Caki2 (cell line): ENCODE data around the gene TCN1. TPM values are rescaled to one million over a fixed set of nuclear protein-coding genes. Genes with fewer than 3 reads are reported as not detected.
A peak's percentile ranks its signal among the peaks of the same experiment; 100 is the strongest.
"Not testable (repeated sequence)": the region's sequence is repeated elsewhere in the genome, so short reads cannot be mapped to it uniquely, and the experiment has no call there.

ENCODE experiments used
- DNase-seq: peaks from one replicate; pipeline ENCODE4 v3.0.0-alpha.2; 2015; ENCODE audit warnings: low read depth
- in situ Hi-C: cut with HindIII; loops from 2 replicates; pipeline ENCODE4 v1.10.0; 2016; ENCODE audit warnings: low sequenced_read_pairs, low pct_unique_long_range_greater_than_20kb, mixed read lengths
- total RNA-seq: library from RNA; depleted of rRNA; stranded (reverse); fragments of >200 nt; shearing (Covaris generic); gene quantifications from 2 replicates; pipeline ENCODE4 v1.2.3, GENCODE V29; 2014; ENCODE audit warnings: low replicate concordance; rRNA removed

TCN1 gene, protein sequence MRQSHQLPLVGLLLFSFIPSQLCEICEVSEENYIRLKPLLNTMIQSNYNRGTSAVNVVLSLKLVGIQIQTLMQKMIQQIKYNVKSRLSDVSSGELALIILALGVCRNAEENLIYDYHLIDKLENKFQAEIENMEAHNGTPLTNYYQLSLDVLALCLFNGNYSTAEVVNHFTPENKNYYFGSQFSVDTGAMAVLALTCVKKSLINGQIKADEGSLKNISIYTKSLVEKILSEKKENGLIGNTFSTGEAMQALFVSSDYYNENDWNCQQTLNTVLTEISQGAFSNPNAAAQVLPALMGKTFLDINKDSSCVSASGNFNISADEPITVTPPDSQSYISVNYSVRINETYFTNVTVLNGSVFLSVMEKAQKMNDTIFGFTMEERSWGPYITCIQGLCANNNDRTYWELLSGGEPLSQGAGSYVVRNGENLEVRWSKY
- 3.1 and 10.6 TPM in 2 replicates for total RNA-seq

DNA sequence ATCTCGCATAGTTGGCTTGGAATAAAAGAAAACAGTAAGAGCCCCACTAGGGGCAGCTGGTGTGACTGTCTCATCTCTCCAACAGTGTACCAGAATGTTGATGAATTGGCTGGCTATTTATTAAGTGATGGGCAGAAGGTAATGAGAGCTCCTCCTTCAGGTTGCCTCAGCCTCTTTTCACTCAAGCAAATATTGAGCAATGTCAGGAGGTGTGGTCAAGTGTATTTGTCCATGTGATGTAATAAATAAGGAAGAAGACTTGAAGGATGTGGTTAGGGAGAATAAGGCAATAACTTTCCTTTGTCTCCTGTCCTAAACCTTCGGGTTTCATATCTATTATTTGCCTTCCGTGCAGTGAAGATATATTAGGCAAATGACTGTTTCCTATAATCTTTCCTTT is at the start of gene TCN1:
Gene TCN1, minus strand, starts transcription at position 91 of the 400 bp plus-strand sequence. Its CDS starts 17 bp downstream, at position 74.
- in situ Hi-C loops: no loop called here
- peak; percentile 49 for DNase-seq

DNA sequence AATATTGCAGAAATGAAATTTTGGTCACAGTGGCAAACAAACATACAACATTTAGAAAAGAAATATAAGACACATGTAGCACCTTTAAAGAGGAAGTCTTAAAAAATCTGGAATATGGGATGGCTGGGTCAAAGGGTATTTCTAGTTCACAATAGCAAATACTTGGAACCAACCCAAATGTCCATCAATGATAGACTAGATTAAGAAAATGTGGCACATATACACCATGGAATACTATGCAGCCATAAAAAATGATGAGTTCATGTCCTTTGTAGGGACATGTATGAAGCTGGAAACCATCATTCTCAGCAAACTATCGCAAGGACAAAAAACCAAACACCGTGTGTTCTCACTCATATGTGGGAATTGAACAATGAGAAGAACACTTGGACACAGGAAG is 37.3 kb upstream of the TCN1 start:
- DNase-seq, in situ Hi-C loops: not testable (repeated sequence)

DNA sequence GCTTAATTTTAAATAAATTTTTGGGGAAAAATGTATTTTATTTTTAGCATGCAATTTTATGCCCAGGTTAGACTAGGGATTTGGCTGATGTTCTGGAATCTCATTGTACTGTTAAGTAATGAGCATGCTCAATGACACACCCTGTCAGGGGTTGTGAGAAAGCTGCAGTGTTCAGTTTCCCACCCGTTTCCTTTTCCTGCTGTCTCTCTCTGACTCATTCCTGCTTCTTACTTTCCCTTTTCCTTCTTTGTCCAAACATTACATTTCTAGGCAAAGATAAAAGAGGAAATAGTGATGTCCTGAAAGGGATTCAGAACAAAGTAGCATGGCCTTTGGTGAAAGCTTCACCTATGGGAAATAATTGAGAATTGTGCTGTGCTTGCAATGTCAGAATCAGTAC is 35.0 kb upstream of the TCN1 start:
- in situ Hi-C loops: no loop called here
- DNase-seq: peak; percentile 15

DNA sequence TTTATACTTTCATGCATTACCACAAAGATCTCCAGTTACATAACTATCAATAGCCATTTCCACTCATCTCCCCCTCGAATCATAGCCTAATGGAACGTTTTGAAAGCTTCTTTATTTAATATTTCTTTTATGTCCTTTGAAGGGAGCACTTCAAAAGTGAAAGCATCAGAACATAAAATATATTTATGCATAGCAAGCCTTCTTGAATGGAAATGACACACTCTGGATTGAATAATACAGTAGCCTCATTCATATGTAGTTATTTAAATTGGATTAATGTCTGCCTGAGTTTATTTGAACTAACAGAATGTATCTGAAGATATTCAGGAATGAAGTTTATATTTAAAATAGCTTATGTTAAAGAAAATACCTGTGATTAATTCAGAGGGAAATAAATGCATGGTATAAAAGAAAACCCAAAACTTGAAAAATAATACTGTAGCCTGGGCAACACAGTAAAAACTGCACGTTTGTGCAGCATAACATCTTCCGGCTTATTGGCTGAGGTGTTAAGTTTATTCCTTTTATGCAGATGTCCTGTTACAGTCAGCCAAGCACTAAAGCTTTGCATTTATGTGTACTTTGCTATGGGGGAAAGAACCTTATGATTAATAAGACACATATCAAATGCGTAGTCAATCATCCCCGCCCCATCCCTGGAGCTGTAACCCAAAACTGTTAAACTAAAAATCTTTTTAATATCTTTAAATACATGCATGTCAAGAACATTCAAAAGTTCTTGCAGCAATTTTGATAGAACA is 34.3 kb upstream of the TCN1 start:
- in situ Hi-C loops: no loop called here
- no peak for DNase-seq

DNA sequence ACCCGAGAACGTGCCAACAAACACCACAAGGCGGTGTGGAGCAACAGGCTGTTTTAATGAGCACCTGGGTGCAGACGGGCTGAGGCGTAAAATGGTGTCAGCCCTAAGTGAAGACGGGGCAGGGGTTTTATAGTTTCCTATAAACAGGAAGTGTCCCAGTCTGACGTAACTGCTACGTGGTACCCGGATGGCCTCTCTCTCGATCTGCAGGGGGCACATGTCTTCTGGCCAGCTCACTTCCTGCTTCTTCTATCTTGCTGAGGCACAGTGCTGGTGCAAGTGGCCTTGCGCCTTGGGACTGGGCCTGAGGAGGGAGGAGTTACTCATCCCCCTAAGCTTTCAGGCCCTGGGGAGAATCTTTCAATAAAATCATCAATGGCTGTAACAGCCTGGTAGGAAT is 33.2 kb upstream of the TCN1 start:
- in situ Hi-C loops: no loop called here
- DNase-seq: no peak

DNA sequence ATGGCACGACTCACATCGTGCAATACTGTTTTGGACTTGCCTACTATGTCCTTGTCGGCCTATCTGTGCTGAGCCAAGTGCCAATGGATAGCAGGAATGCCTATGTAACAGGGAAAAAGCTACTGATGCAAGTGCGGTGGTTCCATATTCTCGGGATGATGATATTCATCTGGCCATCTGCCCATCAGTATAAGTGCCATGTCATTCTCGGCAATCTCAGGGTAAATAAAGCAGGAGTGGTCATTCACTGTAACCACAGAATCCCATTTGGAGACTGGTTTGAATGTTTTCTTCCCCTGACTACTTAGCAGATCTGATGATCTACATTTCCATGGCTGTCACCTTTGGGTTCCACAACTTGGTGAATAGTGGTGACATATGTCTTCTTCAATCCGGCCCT is 32.4 kb upstream of the TCN1 start:
- peak; percentile 42 for DNase-seq
- in situ Hi-C loops: no loop called here

DNA sequence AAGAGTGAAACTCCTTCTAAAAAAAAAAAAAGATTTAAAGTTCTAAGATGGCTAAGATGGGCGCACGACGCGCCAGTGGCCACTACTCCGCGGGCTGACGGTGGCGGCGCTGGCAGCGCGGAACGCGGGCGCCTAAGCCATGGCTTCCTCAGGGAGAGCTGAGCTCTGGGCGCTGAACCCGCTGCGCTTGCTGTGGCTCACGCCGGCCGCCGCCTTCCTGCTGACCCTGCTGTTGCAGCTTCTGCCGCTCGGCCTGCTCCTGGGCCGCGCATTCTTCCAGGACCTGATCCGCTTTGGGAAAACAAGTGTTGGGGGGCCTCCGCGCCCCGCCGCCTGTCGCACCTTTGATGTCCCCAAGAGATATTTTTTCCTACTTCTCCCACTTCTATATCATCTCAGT is 31.8 kb upstream of the TCN1 start:
- DNase-seq: no peak
- in situ Hi-C loops: no loop called here

DNA sequence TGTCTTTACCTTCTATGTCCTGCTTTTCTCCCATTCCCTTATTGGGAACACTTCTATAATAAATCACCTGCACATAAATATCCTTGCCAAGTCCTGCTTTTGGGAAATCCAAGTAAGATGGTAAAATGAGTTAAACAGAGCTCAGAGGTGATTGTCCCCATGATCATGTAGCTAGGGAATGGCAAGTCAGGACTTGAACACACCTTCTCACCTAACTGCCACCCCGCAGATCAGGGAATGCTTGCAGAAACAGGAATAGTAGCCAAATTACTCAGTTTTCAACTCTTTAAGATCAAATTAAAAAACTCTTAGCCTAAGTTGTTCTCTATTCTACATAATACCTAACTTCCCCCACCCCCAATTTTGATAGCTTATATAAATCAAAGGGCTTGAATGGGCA is 28.3 kb upstream of the TCN1 start:
- in situ Hi-C loops: no loop called here
- DNase-seq: no peak

DNA sequence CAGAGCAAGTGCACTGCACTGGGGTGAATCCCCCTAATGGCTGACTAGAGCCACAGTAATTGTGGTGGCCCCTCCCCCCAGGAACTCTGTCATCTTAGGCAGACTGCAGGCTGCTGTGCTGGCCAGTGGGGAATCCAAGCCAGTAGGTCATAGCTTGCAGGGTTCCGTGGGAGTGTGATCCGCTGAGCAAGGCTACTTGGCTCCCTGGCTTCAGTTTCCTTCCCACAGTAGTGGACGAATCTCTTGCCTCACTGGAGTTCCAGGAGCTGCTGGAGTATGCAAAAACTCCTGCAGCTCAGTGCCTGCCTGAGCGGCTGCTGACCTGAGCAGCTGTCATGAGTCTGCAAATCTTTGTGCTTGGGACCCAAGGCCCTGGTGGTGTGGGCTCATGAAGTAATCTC is 25.5 kb upstream of the TCN1 start:
- DNase-seq: no peak

DNA sequence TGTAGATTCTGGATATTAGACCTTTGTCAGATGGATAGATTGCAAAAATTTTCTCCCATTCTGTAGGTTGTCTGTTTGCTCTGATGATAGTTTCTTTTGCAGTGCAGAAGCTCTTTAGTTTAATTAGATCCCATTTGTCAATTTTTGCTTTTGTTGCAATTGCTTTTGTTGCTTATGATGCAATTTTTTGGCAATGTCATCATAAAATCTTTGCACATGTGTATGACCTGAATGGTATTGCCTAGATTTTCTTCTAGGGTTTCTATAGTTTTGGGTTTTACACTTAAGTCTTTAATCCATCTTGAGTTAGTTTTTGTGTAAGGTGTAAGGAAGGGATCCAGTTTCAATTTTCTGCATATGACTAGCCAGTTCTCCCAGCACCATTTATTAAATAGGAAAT is 20.9 kb upstream of the TCN1 start:
- in situ Hi-C loops, DNase-seq: not testable (repeated sequence)

More for the DNA sequence above, 25.5 kb upstream of the TCN1 start:
- in situ Hi-C loops: no loop called here

DNA sequence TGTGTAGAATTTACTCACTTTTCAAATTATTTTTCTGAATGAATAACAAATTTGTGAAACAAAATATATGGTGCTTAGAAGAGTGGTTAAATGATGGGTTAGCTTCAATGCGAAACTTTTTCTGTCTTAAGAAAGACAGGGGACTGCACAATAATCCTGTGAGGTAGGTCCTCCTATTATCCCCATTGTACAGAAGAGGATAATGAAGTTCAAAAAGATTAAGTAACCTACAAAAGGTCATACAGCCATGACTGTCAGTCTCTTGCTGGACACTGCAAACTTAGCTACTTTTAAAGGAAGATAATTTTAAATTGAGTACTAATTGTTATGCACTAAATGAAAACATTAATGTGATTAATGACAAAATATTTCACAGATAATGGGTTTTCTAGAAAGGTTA is 17.3 kb upstream of the TCN1 start:
- no peak for DNase-seq
- in situ Hi-C loops: no loop called here

DNA sequence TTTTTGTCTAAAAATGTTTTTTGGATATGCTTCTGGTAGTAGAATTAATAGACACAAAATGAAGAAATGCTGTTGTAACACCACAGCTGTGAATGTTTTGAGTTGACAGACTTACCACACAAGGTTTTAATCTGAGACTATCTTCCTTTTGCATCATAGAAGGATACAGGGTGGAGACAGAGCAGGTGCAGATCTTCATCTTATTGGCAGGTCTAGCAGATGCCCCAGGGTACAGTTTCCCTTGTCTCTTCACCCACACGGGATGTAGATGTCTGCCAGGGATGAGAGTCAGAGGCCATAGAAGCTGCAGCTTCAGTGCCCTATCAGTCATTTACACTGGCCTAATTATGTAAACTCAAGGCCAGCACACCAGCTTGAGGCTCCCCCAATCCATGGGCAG is 13.3 kb upstream of the TCN1 start:
- in situ Hi-C loops: no loop called here
- DNase-seq: no peak

DNA sequence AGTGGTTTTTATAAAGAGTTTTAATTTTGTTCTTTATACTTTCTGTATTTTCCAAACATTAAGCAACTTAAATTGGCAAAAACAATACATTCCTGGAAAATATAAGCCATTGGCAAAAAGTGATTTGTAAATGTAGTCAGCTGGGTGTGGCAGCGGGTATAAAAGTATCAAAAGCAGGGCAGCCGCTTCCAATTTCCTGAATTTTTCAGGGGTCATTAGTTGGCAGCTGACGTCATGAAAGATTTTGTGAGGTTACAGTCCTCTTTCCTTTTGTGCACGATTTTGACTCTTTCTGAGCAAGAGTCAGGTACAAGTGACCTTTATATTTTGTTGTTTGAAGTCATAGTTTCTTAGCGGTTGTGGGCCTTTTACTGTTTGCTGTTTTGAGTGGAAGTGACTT is 12.3 kb upstream of the TCN1 start, which contains the start of gene OOSP3:
Gene OOSP3, plus strand, starts transcription at position 208 of the 400 bp plus-strand sequence. Its CDS starts 27 bp downstream, at position 235.
- in situ Hi-C loops: no loop called here
- DNase-seq: no peak

DNA sequence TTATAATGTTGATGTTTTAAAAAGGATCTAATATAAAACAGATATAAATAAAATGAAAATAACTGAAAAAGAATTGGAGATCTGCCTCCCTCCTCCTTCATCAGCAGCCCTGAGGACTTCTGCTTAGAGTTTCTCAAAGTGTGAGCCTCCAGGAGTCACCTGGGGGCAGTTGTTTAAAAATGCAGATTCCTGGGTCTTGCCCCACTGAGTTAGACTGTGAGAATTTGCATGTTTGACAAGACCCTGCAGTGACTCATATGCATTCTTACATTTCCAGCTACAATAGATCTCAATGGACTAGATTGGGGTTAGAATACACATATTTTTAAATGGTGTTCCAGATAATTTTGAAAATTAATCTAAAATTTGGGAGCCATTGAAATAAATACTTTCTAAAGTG is 11.5 kb upstream of the TCN1 start:
- in situ Hi-C loops: no loop called here
- no peak for DNase-seq

DNA sequence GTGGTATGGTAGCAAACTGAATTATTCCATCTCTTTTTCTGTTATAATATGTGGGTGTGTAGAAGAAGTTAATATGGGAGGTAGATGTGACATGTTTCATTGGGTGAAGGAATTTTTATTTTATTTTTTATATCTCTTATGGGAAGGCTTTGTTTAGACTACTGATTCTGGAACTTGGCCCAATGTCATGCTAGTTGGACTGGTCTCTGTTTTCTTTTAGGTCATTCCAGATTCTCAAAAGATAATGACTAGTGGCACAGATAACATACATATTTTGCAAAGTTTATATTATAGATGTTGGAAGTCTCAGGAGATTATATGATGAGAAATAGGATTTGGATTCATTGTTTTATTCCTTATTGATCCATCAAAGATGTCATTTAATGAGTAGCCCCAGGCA is 11.0 kb upstream of the TCN1 start:
- in situ Hi-C loops: no loop called here

DNA sequence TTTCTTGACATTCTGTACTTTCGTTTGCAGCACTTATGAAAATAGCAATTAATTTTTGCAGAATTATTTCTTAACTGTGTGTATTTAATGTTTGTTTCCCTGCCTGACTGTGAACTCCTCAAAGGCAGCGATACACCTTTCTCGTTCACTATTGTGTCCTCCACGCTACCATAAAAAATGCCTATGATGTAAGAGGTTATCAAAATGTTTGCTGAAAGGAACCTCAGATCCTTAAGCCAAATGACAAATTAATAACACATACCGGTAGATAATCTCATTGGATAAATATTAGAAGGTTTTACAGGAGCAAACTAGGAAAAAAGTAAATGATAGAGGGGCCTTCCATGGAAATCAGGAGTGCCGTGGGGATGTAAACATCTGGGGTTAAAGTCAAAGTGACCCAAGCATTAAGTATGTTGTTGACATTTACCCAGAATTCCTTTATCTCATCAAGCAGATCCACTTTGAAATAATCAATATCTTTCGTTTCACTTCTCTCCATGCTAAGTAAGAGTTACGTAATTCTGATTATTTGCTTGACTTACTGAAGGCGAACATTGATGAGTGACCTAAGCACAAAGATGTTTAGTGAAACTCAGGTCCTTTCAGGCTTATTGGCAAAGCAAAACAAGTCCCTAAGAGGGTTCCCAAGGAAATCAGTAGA is 9.7 kb upstream of the TCN1 start:
- DNase-seq: no peak
- in situ Hi-C loops: no loop called here

More for the DNA sequence above, 11.0 kb upstream of the TCN1 start:
- DNase-seq: no peak

DNA sequence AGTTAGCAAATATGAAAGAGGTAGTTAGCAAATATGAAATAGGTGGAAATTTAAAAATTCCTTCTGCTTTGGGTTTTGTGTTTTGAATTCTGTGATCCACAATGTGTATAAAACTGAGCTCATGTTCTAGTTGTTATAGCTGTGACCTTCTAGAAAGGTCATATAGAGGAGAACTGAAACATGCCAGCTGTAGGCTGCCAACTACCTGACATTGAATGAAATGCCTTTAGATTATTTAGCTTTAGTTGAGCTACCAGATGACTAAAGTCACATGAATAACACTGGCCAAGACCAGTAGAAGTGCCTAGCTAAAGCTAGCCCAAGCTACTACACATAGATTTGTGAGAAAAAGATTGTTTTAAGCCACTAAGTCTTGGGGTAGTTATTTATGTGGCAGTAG is 5.8 kb upstream of the TCN1 start:
- in situ Hi-C loops: no loop called here
- no peak for DNase-seq

DNA sequence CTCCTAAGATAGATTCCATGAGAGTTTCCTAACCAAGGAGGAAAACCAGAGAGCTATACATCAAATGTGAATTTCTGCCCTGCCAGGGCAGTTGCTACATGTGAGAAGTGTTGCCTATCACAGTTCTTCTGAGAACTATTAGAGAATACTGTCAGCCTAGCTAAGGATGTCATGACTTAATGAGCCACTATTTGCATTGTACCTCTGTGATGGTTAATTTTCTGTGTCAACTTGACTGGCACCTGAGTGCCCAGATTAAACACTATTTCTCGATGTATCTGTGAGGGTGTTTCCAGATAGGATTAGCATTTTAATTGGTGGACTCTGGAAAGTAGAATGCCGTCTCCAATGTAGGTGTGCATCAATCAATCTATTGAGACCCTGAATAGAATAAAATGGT is 1.7 kb upstream of the TCN1 start:
- DNase-seq: no peak
- in situ Hi-C loops: no loop called here

DNA sequence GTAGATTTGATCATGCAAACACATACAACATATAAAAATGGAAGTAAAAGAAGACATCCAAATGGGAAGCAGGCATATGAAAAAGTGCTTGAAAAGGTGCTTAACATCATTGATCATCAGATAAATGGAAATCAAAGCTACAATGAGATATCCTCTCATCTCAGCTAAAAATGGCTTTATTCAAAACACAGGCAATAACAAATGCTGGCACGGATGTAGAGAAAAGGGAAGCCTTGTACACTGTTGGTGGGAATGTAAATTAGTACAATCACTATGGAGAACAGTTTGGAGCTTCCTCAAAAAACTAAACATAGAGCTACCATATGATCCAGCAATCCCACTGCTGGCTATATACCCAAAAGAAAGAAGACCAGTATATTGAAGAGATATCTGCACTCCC is 549 bp upstream of the TCN1 start:
- no peak for DNase-seq
- in situ Hi-C loops: no loop called here
